WTC11 (cell line): ENCODE measurements around the gene GUF1. TPM values are rescaled to one million over a fixed set of nuclear protein-coding genes. Genes with fewer than 3 reads are reported as not detected.

Experiments
- ATAC-seq: fragments of 200-7000 bp; cut with Tn5 transposase; 2 replicates; pipeline ENCODE4 v1.10.0; 2021; ENCODE audit warnings: mild to moderate bottlenecking, moderate library complexity
- CTCF ChIA-PET: fragments of 300-600 bp; sonication (Branson Sonifier 250); formaldehyde crosslinking; loops from one replicate; lab custom pipeline; 2021; ENCODE audit warnings: antibody characterized with exemption; lab: Charles Lee
- POLR2A ChIA-PET: fragments of 350-600 bp; sonication (Branson Sonifier 250); formaldehyde crosslinking; loops from one replicate; lab custom pipeline; 2021; ENCODE audit warnings: antibody characterized with exemption; lab: Charles Lee
- DNase-seq: peaks from one replicate; pipeline ENCODE4 v3.0.0; 2021; ENCODE audit warnings: low spot score
- H3K27ac Mint-ChIP-seq: 2 replicates; pipeline ENCODE4 v1.8.0; 2021; ENCODE audit warnings: mixed read lengths
- H3K27me3 Mint-ChIP-seq: 2 replicates; pipeline ENCODE4 v1.8.0; 2021; ENCODE audit warnings: low read depth, mild to moderate bottlenecking, moderate library complexity, mixed read lengths
- H3K36me3 Mint-ChIP-seq: 2 replicates; pipeline ENCODE4 v1.8.0; 2021; ENCODE audit warnings: mixed read lengths
- H3K4me1 Mint-ChIP-seq: 2 replicates; pipeline ENCODE4 v1.8.0; 2022; ENCODE audit warnings: mixed read lengths
- H3K4me3 Mint-ChIP-seq: 2 replicates; pipeline ENCODE4 v1.8.0; 2021; ENCODE audit warnings: mild to moderate bottlenecking, moderate library complexity, mixed read lengths
- H3K9me3 Mint-ChIP-seq: 2 replicates; pipeline ENCODE4 v1.8.0; 2021; ENCODE audit warnings: mixed read lengths
- ATF3 ChIP-seq: sonication (generic); formaldehyde crosslinking; conservative IDR thresholded peaks from 2 replicates; pipeline ENCODE4 v1.8.1; 2022; ENCODE audit warnings: mild to moderate bottlenecking, missing genetic modification reagents
- CTCF ChIP-seq: fragments of 200-600 bp; IDR thresholded peaks from 2 replicates; pipeline ENCODE4 v1.8.0; 2022; ENCODE audit warnings: antibody characterized with exemption
- FOXP4 ChIP-seq: sonication (generic); formaldehyde crosslinking; IDR thresholded peaks from 2 replicates; pipeline ENCODE4 v1.8.0; 2022; ENCODE audit warnings: mild to moderate bottlenecking, missing genetic modification reagents
- GTF2I ChIP-seq: fragments of 250-450 bp; sonication (Bioruptor Pico); conservative IDR thresholded peaks from 2 replicates; pipeline ENCODE4 v1.4.0; 2021; ENCODE audit warnings: mild to moderate bottlenecking
- HMGXB4 ChIP-seq: sonication (generic); formaldehyde crosslinking; IDR thresholded peaks from 2 replicates; pipeline ENCODE4 v1.8.1; 2023; ENCODE audit warnings: mild to moderate bottlenecking, moderate library complexity, missing genetic modification reagents
- JAZF1 ChIP-seq: fragments of 250-450 bp; sonication (Bioruptor Pico); IDR thresholded peaks from 2 replicates; pipeline ENCODE4 v1.9.0; 2021; ENCODE audit warnings: moderate library complexity, mild to moderate bottlenecking, inconsistent platforms
- MAX ChIP-seq: sonication (generic); formaldehyde crosslinking; IDR thresholded peaks from 2 replicates; pipeline ENCODE4 v1.8.0; 2022; ENCODE audit warnings: mild to moderate bottlenecking, missing genetic modification reagents
- MYBL2 ChIP-seq: sonication (generic); formaldehyde crosslinking; IDR thresholded peaks from 2 replicates; pipeline ENCODE4 v1.8.1; 2023; ENCODE audit warnings: mild to moderate bottlenecking, moderate library complexity, missing genetic modification reagents
- NFATC4 ChIP-seq: fragments of 250-450 bp; sonication (Bioruptor Pico); IDR thresholded peaks from 2 replicates; pipeline ENCODE4 v1.9.0; 2021; ENCODE audit warnings: mild to moderate bottlenecking
- NFYB ChIP-seq: sonication (generic); formaldehyde crosslinking; conservative IDR thresholded peaks from 2 replicates; pipeline ENCODE4 v1.8.0; 2022; ENCODE audit warnings: low read depth, missing genetic modification reagents
- OVOL2 ChIP-seq: fragments of 250-450 bp; sonication (Bioruptor Pico); IDR thresholded peaks from 2 replicates; pipeline ENCODE4 v1.9.0; 2021; ENCODE audit warnings: mild to moderate bottlenecking, borderline replicate concordance
- PRRX2 ChIP-seq: fragments of 250-450 bp; sonication (Bioruptor Pico); IDR thresholded peaks from 2 replicates; pipeline ENCODE4 v1.8.0; 2021; ENCODE audit warnings: mild to moderate bottlenecking
- SOX15 ChIP-seq: fragments of 250-450 bp; sonication (Bioruptor Pico); IDR thresholded peaks from 2 replicates; pipeline ENCODE4 v1.9.0; 2021; ENCODE audit warnings: mild to moderate bottlenecking
- TP53 ChIP-seq: sonication (generic); formaldehyde crosslinking; IDR thresholded peaks from 2 replicates; pipeline ENCODE4 v1.8.1; 2023; ENCODE audit warnings: mild to moderate bottlenecking, missing genetic modification reagents
- USF1 ChIP-seq: sonication (generic); formaldehyde crosslinking; IDR thresholded peaks from 2 replicates; pipeline ENCODE4 v1.8.0; 2022; ENCODE audit warnings: mild to moderate bottlenecking, missing genetic modification reagents
- ZMAT4 ChIP-seq: fragments of 250-450 bp; sonication (Bioruptor Pico); IDR thresholded peaks from 2 replicates; pipeline ENCODE4 v1.9.0; 2021; ENCODE audit warnings: mild to moderate bottlenecking
- ZNF281 ChIP-seq: sonication (generic); formaldehyde crosslinking; IDR thresholded peaks from 2 replicates; pipeline ENCODE4 v1.8.0; 2023; ENCODE audit warnings: mild to moderate bottlenecking, missing genetic modification reagents
- ZNF396 ChIP-seq: fragments of 250-450 bp; sonication (Bioruptor Pico); IDR thresholded peaks from 2 replicates; pipeline ENCODE4 v1.8.0; 2021; ENCODE audit warnings: mild to moderate bottlenecking, moderate library complexity, borderline replicate concordance
- ZNF425 ChIP-seq: fragments of 250-450 bp; sonication (Bioruptor Pico); conservative IDR thresholded peaks from 2 replicates; pipeline ENCODE4 v1.9.0; 2021; ENCODE audit warnings: mild to moderate bottlenecking
- total RNA-seq: library from RNA; stranded (reverse); gene quantifications from 3 replicates; pipeline ENCODE4 v1.2.3, GENCODE V29; 2021

GUF1 gene
- total RNA-seq, 1 experiment from 2014 or later = 37.6 TPM

- TF ChIP-seq USF1 (CRISPR knock-in tag) = no peak
- TF ChIP-seq JAZF1 = no peak
- no peak for TF ChIP-seq FOXP4 (CRISPR knock-in tag)
- TF ChIP-seq ZNF281 (CRISPR knock-in tag) = no peak
- TF ChIP-seq MYBL2 = no peak
- no peak for TF ChIP-seq ZNF396 (CRISPR knock-in tag)
- peak; percentile 24; the same call in 1 of the 2 replicates for TF ChIP-seq CTCF
- TF ChIP-seq ZMAT4 (CRISPR knock-in tag) = no peak
- H3K4me1 Mint-ChIP-seq = no peaks in the 10 kb centered on the region
- peak; percentile 84 for ATAC-seq
- H3K36me3 Mint-ChIP-seq = no peaks in the 10 kb centered on the region
- POLR2A ChIA-PET = no interaction called here
- H3K27ac Mint-ChIP-seq = no peak overlapping the region
- CTCF ChIA-PET = interaction anchor here (0.7 to 2.4 kb wide), 2 partner anchors 181 to 204 kb away, joined by 4 to 13 read pairs; partner anchors contain the start of gene KCTD8
- peak; percentile 27 for DNase-seq
- H3K27me3 Mint-ChIP-seq = no peaks in the 10 kb centered on the region
- no peaks in the 10 kb centered on the region for H3K9me3 Mint-ChIP-seq
- no peak overlapping the region for H3K4me3 Mint-ChIP-seq
Observed at GRCh38 chr4:44629280-44629866, 48.8 kb upstream of the GUF1 start.

GRCh38 chr4:44632089-44632488 is 46.1 kb upstream of the GUF1 start:
- no peaks in the 10 kb centered on the region for H3K27me3 Mint-ChIP-seq
- no peaks in the 10 kb centered on the region for H3K36me3 Mint-ChIP-seq
- ChIA-PET POLR2A (no interaction called here), CTCF (no interaction called here)
- no peaks in the 10 kb centered on the region for H3K4me1 Mint-ChIP-seq
- no peaks in the 10 kb centered on the region for H3K9me3 Mint-ChIP-seq
- H3K27ac Mint-ChIP-seq = no peak overlapping the region
- DNase-seq (no peak), ATAC-seq (no peak)
- H3K4me3 Mint-ChIP-seq = no peak overlapping the region
- TF ChIP-seq OVOL2 (CRISPR knock-in tag) (no peak), NFATC4 (CRISPR knock-in tag) (no peak), NFYB (CRISPR knock-in tag) (no peak), HMGXB4 (CRISPR knock-in tag) (no peak), ZNF281 (CRISPR knock-in tag) (no peak), TP53 (CRISPR knock-in tag) (no peak), PRRX2 (CRISPR knock-in tag) (no peak), SOX15 (CRISPR knock-in tag) (no peak), GTF2I (no peak), MAX (CRISPR knock-in tag) (no peak), ZNF425 (CRISPR knock-in tag) (no peak), ATF3 (no peak)
